Islet precursor cell (in vitro differentiated cells): ENCODE results near the gene KLHL26.
"Not testable (repeated sequence)": the region's sequence is repeated elsewhere in the genome, so short reads cannot be mapped to it uniquely, and the experiment has no call there.

ENCODE experiments used
- DNase-seq: peaks from one replicate; pipeline ENCODE4 v3.0.0-alpha.2; 2018

The KLHL26 gene

DNA sequence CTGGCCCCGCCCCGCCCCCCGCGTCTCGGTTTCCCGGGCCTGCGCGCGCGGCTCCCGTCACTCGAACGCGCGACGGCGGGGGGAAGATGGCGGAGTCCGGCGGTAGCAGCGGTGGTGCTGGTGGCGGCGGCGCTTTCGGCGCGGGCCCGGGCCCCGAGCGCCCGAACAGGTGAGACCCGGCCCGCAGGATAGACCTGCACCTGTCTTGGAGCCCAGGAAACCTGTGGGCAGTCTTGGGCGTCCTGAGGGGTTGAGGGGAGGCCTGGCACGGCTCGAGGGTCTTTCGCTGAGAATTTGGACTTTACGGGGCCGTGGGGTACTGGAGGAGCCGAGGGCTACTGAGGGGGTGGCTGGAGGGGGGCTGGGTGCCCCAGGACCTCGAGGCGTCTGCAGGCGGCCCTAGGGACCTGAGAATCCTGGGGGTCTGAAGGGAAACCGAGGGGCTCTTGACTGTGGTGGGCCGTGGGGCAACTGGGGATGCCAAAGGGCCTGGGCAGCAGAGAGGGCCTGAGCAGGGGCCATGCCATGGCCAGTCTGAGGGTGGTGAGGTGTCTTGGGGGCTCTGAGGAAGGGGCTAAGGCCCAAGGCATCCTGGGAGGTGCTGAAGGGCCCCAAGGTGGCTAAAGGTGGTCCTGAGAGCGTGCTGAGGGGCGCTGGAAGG is at the start of gene KLHL26:
Gene KLHL26, plus strand, starts transcription at position 60 of the 661 bp plus-strand sequence. Its CDS starts 27 bp downstream, at position 87.
- DNase-seq: no peak

GRCh38 chr19:18587561-18587960 is 49.3 kb upstream of the KLHL26 start:
- DNase-seq: no peak

DNA sequence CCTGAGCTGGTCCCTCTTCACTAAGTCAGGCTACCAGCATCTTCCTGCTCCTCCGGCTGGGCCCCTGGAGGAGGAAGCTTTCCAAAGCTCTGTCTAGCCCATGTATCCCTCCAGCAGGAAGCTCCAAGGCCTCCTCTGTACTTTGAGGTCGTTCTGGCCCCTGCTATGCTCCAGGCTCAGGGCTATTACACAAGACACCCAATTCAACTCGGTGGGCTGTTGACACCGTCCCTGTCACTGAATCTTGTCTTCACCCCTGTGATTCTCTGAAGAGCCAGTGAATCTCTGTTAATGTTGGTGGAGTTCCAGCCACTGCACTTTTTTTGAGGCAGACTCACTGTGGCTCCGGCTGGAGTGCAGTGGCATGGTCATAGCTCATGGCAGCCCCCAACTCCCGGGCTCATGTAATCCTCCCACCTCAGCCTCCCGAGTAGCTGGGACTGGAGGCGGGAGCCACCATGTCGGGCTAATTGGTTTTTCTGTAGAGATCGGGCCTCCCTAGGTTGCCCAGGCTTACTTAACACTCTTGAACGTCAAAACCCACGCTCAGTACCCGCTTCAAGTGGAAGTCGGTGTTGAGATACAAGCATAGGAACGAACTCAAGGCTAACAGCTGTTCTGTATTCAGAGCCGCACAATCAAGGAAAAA is 48.7 kb upstream of the KLHL26 start:
- no peak for DNase-seq

GRCh38 chr19:18588611-18589379 is 48.0 kb upstream of the KLHL26 start, which contains the start of gene REX1BD:
REX1BD (plus strand) TSS chr19:18588798; CDS start chr19:18588802, 4 bp downstream.
- DNase-seq: peak; percentile 89

DNA sequence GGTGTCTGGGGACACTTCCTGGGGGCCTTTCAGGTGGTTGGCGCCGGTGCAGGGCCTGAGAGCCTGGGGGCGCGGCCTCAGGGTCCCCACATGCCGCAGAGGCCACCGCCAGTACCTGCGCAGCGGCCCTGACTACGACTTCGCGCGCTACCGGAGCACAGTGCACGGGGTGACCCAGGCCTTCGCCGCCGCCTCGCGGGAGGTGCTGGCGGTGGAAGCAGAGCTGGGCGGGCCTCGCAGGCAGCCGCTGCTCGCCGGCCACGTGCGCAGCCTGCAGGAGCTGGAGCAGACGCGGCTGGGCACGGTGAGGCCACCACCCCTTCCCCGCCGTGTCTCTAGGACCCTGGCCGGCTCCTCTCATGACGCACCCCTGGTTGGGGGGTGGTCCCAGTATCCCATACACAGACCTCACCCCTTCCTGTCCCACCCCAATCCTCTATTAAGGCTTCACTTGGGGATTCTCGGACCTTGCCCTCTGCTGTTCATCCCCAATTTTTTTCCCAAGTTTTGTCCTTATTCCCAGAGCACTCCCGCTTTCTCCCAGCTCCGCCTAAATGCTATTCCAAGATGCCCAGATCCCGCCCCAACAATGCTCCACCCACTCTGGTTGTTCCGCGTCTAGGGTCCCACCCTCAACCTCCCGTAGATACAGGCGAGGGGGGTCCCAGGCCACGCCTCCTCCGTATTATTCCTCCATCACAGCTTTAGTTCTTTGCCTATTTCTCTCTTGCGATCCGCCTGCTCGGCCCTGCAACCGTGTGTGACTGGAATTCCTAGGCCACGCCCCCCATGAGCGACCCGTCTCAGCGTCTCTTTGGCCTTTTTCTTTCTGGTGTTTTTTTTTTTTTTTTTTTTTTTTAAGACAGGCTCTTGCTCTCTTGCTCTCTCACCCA is 47.2 kb upstream of the KLHL26 start:
- DNase-seq: peak; percentile 91

DNA sequence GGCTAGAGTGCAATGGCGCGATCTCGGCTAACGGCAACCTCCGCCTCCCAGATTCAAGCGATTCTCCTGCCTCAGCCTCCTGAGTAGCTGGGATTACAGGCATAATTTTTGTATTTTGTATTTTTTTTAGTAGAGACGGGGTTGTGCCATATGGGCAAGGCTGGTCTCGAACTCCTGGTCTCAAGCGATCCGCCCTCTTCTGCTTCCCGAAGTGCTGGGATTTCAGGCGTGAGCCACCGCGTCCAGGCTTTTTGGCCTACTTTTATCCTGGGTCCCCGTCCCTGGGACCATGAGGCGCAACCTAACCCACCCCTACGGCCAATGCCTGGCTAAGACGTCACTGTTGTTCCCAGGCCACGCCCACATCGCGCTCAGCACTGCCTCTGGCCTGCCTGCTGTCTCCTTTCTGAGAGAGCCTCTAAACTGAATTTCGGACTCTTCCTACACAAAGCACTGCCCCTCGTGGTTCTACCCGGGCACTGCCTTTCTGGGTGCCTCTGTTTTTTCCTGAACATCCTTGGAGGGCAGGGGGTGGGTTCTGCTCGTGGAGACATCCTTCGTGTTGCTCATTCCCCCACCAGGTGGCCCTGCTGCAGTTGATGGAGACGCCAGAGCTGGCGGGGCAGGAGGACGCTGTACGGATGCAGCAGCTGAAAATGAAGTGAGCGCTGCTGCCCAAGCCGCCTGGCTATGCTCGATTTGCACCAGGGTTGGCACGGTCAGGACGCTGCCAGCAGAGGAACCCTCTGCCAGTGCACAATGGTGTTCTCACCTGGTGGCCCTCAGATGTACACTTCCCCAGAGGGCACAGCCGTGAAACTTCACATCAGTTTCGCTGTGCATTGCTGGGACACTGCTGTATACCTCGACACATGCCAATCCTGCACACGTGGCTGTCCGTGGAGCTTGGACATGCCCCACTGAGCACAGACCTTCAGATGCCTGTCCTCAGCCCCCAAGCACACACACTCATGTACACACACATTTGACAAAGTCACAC is 46.3 kb upstream of the KLHL26 start:
- DNase-seq: peak; percentile 99

- no peak for DNase-seq
These were observed 45.0 kb upstream of the KLHL26 start for GRCh38 chr19:18591735-18592385.

- DNase-seq: not testable (repeated sequence)
These were observed 44.1 kb upstream of the KLHL26 start for GRCh38 chr19:18592732-18593131.

DNA sequence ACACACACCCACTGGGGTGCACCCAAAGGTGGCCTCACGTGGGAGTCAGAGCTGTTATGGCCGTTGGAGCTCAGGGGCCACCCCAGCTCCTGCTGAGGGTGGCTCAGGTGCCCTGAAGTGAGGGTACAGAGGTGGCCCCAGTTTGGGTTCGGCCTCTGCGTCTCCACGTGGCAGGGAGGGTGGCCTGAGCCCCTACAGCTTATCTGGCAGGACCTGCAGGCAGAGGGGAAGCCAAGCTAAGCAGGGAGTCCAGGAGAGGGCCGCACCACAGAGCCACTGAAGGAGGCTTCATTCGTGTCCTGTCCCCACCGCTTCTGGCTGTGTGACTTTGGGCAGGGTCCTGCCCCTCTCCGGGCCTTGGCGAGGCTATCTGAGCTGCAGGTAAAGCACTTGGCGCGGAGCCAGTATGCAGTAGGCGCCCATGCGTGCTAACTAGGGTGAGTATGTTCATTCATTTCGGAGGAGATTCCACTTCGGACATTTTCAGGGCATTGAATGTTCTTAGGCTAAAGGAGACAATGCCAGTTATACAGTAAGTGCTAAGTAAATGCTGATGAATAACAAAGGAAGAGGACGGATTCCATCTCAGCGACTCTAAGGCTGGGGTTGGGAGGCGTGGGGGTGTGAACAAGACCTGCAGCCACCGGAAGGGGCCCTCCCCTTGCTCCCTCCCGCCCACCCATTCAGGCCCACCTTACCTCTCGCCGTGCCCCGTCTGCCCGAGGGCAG is 43.3 kb upstream of the KLHL26 start:
- DNase-seq: no peak

DNA sequence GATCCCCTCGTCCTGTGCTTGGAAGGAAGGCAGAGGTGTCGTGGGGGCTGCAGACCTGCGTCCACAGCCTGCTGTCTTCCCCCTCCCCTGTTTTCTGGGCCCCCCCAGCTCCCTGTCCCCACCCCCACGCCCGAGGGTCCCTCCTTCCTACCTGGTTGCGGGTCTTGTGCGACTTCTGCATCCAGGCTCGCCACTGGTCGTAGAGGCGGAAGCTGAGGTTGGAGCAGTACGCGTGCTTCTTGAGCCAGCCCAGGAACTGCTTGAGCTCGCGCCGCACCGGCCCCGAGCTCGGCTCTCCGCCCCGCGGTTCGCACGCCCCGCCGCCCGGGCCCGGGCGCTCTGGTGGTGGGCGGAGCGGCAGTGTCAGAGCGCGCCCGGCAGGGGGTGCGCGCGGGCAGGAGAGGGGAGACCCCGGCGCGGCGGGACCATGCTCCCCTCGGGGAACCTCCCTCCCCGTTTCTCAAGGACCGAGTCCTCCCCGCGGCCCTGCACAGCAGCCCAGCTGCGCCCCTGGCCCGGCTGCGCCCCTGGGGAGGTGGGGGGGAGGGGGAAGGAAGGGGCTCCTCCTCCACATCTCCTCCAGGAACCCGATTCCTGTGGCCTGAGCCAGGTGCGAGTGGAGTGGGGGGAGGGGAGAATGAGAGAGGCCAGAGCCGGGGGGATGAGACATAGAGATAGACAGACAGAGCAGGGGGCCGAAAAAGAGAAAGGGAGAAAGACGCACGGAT is 42.6 kb upstream of the KLHL26 start:
- peak; percentile 87 for DNase-seq

DNA sequence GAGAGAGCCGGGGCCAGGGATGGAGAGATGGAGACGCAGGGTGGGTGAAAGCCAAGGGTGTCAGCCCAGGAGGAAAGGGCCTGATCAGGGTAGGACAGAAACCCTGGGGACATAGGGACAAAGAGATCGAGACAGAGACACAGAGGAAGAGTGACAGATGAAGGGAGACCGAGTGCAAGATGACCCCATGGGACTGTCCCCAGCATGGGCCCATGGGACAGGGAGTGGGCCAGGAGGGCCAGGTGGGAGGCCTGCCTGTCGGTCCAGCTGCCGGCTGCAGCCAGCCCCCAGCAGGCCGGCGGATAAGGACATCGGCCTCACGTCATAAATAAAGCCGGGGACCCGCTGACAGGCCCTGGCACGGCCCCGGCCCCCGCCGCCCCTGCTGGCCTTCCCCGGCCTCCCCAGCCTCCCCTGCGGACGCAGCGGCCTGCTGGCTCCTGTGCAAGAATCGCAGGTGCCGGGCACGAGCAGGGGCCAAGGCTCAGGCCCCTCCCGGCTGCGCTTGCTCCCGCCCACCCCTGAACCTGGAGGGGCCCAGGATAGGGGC is 41.9 kb upstream of the KLHL26 start:
- DNase-seq: no peak

DNA sequence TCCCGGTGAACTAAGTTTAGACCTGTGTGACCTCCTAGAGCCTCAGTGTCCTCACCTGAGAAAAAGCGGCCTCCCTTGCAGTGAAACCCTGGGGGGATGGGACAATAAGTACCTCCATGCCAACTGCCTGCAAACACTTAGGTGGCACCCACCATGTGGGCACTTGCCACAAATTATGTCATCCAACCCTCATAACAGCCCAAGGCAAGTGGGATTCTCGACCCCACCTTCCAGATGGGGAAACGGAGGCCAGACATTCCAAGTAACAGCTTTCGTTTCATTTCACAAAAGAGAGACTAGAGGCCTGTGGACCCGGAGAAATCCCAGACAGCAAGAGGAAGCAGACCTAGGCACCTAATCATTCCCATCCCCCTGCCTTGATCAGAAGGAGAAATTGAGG is 41.4 kb upstream of the KLHL26 start:
- DNase-seq: no peak

DNA sequence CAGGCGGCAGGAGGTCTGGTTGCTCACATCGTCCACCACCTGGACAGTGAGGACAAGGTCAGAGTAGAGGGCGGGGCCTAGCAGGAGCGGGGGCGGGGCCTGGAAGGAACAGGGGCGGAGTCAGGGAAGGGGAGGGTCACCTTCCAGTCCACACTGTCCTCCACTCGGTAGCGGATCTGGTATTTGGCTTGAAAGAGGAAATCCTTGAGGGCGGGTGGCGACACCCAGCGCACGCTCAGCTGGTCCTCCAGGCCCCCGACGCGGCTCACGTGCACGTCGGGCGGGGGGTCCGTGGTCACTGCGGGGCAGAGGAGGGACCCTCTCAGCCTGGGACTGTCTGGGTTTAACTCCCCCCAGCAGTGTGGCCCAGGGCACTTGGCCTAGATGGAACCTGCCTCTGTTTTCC is 40.1 kb upstream of the KLHL26 start:
- peak; percentile 89 for DNase-seq

DNA sequence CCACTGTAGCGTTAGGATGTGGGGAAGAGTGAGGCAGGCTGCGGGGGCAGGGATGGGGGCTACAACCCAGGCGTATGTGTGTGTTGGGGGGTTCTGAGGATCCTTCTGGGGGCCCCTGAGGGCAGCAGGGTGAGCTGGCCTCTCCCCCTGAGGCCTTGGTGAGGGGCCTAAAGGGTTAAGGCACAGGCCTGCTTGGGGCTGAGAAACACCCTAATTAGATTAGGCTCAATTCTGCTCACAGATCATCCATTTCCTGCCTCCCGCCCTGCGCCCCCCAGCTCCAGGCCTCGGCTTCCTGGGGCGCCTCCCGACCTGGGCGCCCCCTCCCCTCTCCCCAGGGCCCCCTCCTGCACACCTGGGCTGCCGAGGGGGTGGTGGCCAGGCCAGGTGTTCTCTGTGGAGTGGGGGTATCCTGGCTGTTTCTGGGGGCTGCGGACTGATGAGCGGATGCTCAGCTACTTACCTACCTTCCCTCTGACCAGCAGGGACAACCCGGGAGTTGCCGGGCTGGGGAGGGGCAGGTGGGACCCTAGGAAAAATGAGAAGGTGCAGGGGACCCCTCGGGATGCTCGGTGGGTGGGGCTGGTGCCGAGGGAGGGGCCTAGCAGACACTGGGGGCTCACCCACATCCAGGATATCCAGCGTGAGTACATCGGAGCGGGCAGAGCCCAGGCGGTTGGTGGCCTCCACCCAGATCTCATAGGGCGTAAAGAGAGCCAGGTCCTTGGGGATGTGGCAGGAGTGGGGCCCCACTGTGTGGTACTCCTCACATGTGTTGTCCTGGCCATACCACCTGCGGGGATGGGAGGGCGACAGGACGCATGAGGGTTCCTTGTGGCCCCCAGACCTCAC is 38.8 kb upstream of the KLHL26 start:
- no peak for DNase-seq

GRCh38 chr19:18599485-18599884 is 37.3 kb upstream of the KLHL26 start:
- no peak for DNase-seq

DNA sequence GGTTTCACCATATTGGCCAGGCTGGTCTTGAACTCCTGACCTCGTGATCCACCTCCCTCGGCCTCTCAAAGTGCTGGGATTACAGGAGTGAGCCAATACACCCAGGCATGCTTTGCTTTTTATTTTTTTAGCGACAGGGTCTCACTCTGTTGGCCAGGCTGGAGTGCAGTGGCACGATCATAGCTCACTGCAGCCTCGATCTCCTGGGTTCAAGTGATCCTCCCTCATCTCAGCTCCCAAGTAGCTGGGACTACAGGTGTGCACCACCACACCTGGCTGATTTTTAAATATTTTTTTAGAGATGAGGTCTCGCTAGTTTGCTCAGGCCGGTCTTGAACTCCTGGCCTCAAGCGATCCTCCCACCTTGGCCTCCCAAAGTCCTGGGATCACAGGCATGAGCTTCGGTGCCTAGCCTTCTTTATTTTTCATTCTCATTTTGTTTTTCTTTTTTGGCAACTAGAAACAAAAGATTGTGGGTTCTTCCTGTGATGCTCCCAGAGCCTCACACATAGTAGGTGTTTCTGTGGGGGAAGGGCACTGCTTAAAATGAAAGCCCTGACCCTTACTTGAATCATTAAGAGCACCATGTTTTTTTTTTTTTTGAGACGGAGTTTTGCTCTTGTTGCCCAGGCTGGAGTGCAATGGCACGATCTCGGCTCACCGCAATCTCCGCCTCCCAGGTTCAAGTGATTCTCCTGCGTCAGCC is 36.0 kb upstream of the KLHL26 start:
- DNase-seq: not testable (repeated sequence)

DNA sequence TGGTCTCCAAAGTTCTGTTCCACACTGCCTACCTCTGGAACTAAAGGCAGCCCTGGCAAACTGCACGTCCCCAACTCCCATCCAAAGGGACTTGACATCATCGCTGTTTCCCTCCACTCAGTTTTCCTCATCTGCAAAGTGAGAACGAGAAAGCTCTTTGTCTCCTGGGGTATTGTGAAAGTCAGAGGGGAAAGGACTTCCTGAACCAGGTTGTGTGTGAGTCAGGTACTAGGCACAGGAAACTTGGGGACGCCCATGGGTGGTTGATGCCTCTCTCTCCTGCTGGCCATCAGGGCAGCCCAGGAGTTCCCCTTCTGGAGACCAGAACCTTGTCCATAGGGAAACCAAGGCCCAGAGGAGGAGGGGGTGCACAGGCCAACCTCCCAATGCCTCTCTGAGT is 35.0 kb upstream of the KLHL26 start:
- DNase-seq: no peak
